Measurements from ENCODE around the gene SMC2.

- no peak for TF ChIP-seq CTCF (IDR thresholded peaks at IDR 0.05 in 4 of 5, conservative IDR thresholded peaks at IDR 0.05 in 1 of 5)
- TF ChIP-seq POLR2A (IDR thresholded peaks at IDR 0.05): no peak
Observed at GRCh38 chr9:104142799-104143549, 48.9 kb downstream of the SMC2 start.
